Neural cell (in vitro differentiated cells): ENCODE results near the gene DENND4B.

Source experiments
- EZH2 ChIP-seq: fragments of 200-600, 300-800 bp; shearing (Covaris generic), sonication (generic); IDR thresholded peaks from 2 replicates; pipeline ENCODE4 v1.6.1; 2014; ENCODE audit warnings: antibody characterized with exemption, low read length, borderline replicate concordance, mild to moderate bottlenecking; ENCODE audit not compliant: insufficient read depth, poor library complexity, severe bottlenecking
- POLR2AphosphoS5 ChIP-seq: IDR thresholded peaks from 2 replicates; pipeline ENCODE4 v1.6.1; 2012
- RAD21 ChIP-seq: fragments of 450-650 bp; conservative IDR thresholded peaks from 2 replicates; pipeline ENCODE4 v1.6.1; 2014; ENCODE audit warnings: antibody characterized with exemption, mild to moderate bottlenecking, moderate library complexity
- SMC3 ChIP-seq: fragments of 450-650 bp; conservative IDR thresholded peaks from 2 replicates; pipeline ENCODE4 v1.6.1; 2014; ENCODE audit warnings: antibody characterized with exemption, mild to moderate bottlenecking, moderate library complexity; ENCODE audit not compliant: poor library complexity
- TF ChIP-seq, protein P1 (sequence below): fragments of 450-650 bp; IDR thresholded peaks from 2 replicates; pipeline ENCODE4 v1.5.1; 2014; ENCODE audit warnings: antibody characterized with exemption, mild to moderate bottlenecking, moderate library complexity; ENCODE audit not compliant: poor library complexity, severe bottlenecking
- TF ChIP-seq, protein P2 (sequence below): IDR thresholded peaks from 2 replicates; pipeline ENCODE4 v1.6.1; 2012; ENCODE audit warnings: borderline replicate concordance

DNA sequence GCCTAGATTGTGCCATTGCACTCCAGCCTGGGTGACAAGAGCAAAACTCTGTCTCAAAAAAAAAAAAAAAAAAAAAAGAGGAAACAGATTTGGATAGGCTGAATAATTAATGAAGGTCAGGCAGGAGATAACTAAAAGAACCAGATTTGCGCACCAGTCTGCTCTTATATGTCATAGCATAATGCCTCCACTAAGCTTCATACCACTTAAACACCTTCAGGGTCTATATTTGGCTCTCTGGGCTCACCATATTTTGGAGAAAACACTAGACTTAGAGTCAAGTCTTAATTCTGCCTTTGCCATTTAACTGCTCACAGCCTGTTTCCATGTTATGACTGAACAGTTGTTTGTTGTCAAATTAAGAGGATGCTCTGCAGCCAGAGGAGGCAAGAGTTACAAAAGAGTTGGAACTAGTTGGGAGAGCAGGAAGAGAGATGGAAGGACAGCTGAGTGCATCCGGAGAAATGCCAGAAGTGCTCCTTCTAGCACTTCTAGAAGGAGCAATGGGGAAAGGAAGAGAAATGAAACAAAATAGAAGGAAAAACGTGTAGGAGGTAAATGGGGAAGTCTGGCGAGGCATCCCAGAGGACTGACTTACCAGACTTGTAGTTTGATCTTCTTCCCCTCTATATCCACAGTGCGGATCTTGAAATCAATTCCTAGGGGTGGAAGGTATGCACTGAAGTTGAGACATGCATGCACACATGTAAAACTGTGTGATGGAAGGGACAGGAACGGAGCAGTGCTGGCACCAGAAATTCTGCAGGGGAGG lies 37.8 kb upstream of the DENND4B start:
- TF ChIP-seq, protein P1, sequence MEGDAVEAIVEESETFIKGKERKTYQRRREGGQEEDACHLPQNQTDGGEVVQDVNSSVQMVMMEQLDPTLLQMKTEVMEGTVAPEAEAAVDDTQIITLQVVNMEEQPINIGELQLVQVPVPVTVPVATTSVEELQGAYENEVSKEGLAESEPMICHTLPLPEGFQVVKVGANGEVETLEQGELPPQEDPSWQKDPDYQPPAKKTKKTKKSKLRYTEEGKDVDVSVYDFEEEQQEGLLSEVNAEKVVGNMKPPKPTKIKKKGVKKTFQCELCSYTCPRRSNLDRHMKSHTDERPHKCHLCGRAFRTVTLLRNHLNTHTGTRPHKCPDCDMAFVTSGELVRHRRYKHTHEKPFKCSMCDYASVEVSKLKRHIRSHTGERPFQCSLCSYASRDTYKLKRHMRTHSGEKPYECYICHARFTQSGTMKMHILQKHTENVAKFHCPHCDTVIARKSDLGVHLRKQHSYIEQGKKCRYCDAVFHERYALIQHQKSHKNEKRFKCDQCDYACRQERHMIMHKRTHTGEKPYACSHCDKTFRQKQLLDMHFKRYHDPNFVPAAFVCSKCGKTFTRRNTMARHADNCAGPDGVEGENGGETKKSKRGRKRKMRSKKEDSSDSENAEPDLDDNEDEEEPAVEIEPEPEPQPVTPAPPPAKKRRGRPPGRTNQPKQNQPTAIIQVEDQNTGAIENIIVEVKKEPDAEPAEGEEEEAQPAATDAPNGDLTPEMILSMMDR = no peak
- TF ChIP-seq EZH2 (no peak), SMC3 (no peak), POLR2AphosphoS5 (no peak), RAD21 (no peak)
- TF ChIP-seq, protein P2, sequence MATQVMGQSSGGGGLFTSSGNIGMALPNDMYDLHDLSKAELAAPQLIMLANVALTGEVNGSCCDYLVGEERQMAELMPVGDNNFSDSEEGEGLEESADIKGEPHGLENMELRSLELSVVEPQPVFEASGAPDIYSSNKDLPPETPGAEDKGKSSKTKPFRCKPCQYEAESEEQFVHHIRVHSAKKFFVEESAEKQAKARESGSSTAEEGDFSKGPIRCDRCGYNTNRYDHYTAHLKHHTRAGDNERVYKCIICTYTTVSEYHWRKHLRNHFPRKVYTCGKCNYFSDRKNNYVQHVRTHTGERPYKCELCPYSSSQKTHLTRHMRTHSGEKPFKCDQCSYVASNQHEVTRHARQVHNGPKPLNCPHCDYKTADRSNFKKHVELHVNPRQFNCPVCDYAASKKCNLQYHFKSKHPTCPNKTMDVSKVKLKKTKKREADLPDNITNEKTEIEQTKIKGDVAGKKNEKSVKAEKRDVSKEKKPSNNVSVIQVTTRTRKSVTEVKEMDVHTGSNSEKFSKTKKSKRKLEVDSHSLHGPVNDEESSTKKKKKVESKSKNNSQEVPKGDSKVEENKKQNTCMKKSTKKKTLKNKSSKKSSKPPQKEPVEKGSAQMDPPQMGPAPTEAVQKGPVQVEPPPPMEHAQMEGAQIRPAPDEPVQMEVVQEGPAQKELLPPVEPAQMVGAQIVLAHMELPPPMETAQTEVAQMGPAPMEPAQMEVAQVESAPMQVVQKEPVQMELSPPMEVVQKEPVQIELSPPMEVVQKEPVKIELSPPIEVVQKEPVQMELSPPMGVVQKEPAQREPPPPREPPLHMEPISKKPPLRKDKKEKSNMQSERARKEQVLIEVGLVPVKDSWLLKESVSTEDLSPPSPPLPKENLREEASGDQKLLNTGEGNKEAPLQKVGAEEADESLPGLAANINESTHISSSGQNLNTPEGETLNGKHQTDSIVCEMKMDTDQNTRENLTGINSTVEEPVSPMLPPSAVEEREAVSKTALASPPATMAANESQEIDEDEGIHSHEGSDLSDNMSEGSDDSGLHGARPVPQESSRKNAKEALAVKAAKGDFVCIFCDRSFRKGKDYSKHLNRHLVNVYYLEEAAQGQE = no peak
